GM10248 (cell line): ENCODE data around the gene ADCY4.

Experiments
- CTCF ChIA-PET: fragments of 300-600 bp; sonication (Branson Sonifier 250); formaldehyde crosslinking; extraction: SDS; loops from one replicate; lab custom pipeline; 2021; ENCODE audit warnings: antibody characterized with exemption; lab: Yijun Ruan, JAX
- POLR2A ChIA-PET: fragments of 350-650 bp; sonication (Branson Sonifier 250); formaldehyde crosslinking; extraction: SDS; loops from one replicate; lab custom pipeline; 2020; ENCODE audit warnings: antibody characterized with exemption; lab: Yijun Ruan, JAX
- DNase-seq: peaks from one replicate; pipeline ENCODE4 v3.0.0; 2012; ENCODE audit errors: extremely low spot score
- CTCF ChIP-seq: IDR thresholded peaks from 2 replicates; pipeline ENCODE4 v1.5.1; 2012; ENCODE audit warnings: mild to moderate bottlenecking, low read depth; ENCODE audit errors: extremely low read depth, missing control alignments, control extremely low read depth

The ADCY4 gene

DNA sequence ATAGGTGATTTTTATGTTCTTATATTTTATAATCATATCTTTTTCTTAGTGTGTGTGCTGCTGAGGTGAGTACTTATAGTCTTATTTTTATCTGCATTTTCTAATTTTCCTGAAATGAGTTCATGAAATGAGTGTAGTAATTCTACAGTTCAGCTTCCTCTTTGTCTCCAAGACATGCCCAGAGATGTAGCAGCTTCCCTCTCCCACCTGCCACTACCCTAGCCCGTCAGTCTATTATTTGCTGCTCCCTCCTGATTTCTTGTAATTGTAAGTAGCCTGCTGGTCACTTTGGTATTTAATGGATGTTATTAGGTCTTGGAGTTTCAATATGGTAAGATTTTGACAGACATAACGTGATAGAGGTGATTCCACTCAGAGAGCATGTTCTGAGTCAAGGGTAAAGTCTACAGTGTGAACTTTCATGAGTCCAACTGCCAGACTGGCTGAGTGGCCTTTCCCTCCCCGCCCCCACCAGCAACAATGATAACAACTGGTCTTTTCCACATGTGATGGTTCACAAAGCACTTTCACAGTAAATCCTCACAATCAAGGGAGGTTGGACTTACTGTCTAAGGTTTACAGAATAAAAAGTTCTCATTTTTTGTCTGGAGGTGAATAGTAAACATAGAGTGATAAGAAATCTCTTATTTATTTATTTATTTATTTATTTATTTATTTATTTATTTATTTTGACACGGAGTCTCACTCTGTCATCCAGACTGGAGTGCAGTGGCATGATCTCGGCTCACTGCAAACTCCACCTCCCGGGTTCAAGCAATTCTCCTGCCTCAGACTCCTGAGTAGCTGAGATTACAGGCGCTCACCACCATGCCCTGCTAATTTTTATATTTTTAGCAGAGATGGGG lies 9.2 kb upstream of the ADCY4 start:
- no peak for TF ChIP-seq CTCF
- POLR2A ChIA-PET: no interaction called here
- no peak for DNase-seq
- CTCF ChIA-PET: interaction anchor here (0.8 to 5.7 kb wide), 8 partner anchors 11 to 102 kb away, joined by 3 to 71 read pairs (median 6); partner anchors contain the start of genes ADCY4, CBLN3, KHNYN and TINF2

GRCh38 chr14:24342889-24343288 lies 8.0 kb upstream of the ADCY4 start:
- no peak for TF ChIP-seq CTCF
- no peak for DNase-seq
- CTCF ChIA-PET: interaction anchor here (1.0 to 21.9 kb wide), 5 partner anchors 10 to 94 kb away, joined by 3 to 629 read pairs (median 22); partner anchors contain the start of genes ADCY4, CBLN3 and KHNYN
- POLR2A ChIA-PET: no interaction called here

DNA sequence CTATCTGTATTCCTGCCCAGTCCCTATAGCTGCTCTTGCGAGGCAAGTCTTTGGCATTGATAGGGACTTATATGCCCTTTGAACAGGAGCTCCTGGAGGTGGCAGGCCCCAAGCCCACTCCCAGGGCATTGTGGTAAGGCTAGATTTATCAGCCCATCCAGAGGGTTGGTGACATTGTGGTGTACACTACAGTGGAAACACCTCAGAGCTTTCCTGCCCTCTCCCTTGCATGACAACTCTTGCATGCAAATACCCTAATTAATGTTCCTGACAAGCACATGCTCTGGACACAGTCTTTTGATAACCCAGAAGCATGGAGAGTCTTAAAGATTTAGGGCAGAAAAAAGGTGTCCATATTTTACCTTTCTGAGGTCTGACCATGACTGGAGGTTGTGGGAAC lies 5.7 kb upstream of the ADCY4 start:
- POLR2A ChIA-PET: no interaction called here
- CTCF ChIA-PET: interaction anchor here (0.7 to 21.9 kb wide), 9 partner anchors 8 to 93 kb away, joined by 3 to 629 read pairs (median 7); partner anchors contain the start of genes CBLN3, CIDEB, KHNYN and LTB4R2
- TF ChIP-seq CTCF: no peak

GRCh38 chr14:24339284-24340151 lies 4.6 kb upstream of the ADCY4 start, which contains the start of gene RIPK3:
Gene RIPK3 (minus strand): TSS chr14:24339991. CDS start chr14:24339826, 165 bp downstream.
- CTCF ChIA-PET: interaction anchor here (0.8 to 21.9 kb wide), 13 partner anchors 7 to 94 kb away, joined by 3 to 629 read pairs (median 5); partner anchors contain the start of genes CBLN3, CIDEB, KHNYN and LTB4R2
- no peak for TF ChIP-seq CTCF
- POLR2A ChIA-PET: interaction anchor here (1.3 kb wide), 1 partner anchor 92 kb away, joined by 5 read pairs; no protein-coding TSS in a partner anchor
- peak; percentile 84 for DNase-seq

More for the DNA sequence above, 5.7 kb upstream of the ADCY4 start:
- DNase-seq: no peak

DNA sequence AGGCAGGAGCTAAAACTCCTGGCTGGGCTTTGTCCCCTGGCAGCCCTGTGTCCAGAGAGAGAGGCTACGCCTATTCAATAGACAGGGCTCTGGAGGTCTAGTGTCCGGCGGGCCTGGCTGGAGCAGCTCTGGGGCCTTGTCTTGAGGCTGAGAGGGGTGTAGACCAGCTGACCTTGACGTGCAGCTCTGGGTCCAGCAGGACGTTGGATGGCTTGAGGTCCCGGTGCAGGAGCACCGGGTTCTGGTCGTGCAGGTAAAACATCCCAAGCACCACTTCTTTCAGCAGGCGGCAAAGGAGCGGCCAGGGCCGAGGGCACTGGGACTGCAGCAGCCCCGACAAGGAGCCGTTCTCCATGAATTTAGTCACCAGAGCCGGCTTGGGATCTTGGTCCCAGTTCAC lies 4.0 kb upstream of the ADCY4 start:
- ChIA-PET CTCF (interaction anchor here (0.8 to 21.9 kb wide), 7 partner anchors 9 to 95 kb away, joined by 3 to 629 read pairs (median 3); partner anchors contain the start of genes CBLN3, CIDEB, KHNYN and LTB4R2), POLR2A (interaction anchor here (1.3 kb wide), 1 partner anchor 93 kb away, joined by 5 read pairs; no protein-coding TSS in a partner anchor)
- DNase-seq: no peak
- no peak for TF ChIP-seq CTCF
